ENCODE data around the gene OR1I1. TPM values are rescaled to one million over a fixed set of nuclear protein-coding genes. Genes with fewer than 3 reads are reported as not detected.

Gene OR1I1
- total RNA-seq, 1 experiment from 2014 or later = not detected

GRCh38 chr19:15115762-15116615, 34.0 kb downstream of the OR1I1 start:
- Histone ChIP-seq H3K9me2 (ENCODE audit: insufficient read depth) (no peaks in the 10 kb centered on the region), H3K27ac (ENCODE audit: low read depth, low read length) (no peak overlapping the region), H3K36me3 (ENCODE audit: control insufficient read depth in 1 of 2, insufficient read depth in 2 of 2, low read length in 2 of 2) (peaks cover 31 to 40% of the 10 kb centered on the region in 2 experiments), H3K27me3 (ENCODE audit: insufficient read depth, low read length) (no peaks in the 10 kb centered on the region), H4K20me1 (ENCODE audit: insufficient read depth) (no peaks in the 10 kb centered on the region), H2AFZ (ENCODE audit: low read depth, low read length, poor library complexity, severe bottlenecking) (no peak overlapping the region), H3K79me2 (ENCODE audit: insufficient read depth, low read length) (no peaks in the 10 kb centered on the region), H3K9ac (ENCODE audit: low read length) (no peak overlapping the region), H3K4me1 (ENCODE audit: control insufficient read depth in 1 of 2, insufficient read depth in 2 of 2, low read length in 2 of 2) (no peaks in the 10 kb centered on the region; a peak in 1 of 4 replicates), H3K4me2 (ENCODE audit: low read length) (no peak overlapping the region), H3K9me3 (ENCODE audit: control insufficient read depth in 1 of 2, insufficient read depth in 1 of 2, low read depth in 1 of 2, low read length in 2 of 2) (peaks cover 3 to 6% of the 10 kb centered on the region in 2 experiments; a peak in 1 of 4 replicates), H3K4me3 (replicated peaks in 1 of 2; ENCODE audit: low read depth in 1 of 2, low read length in 2 of 2) (no peak overlapping the region)
- no TSS peak for BruUV-seq (replicated peaks)
- CTCF ChIA-PET = no interaction called here
- TF ChIP-seq JUND (IDR thresholded peaks at IDR 0.05) (no peak), CBX3 (IDR thresholded peaks at IDR 0.05; ENCODE audit: low read depth) (no peak), RAD21 (IDR thresholded peaks at IDR 0.05; ENCODE audit: low read depth) (no peak), ELF1 (IDR thresholded peaks at IDR 0.05; ENCODE audit: borderline replicate concordance, low read depth) (no peak), SRF (IDR thresholded peaks at IDR 0.05; ENCODE audit: low read depth) (no peak), CEBPB (IDR thresholded peaks at IDR 0.05; ENCODE audit: low read depth) (no peak), TCF7L2 (IDR thresholded peaks at IDR 0.05; ENCODE audit: borderline replicate concordance, extremely low read depth, insufficient read depth, insufficient read length) (no peak), POLR2AphosphoS5 (IDR thresholded peaks at IDR 0.05; ENCODE audit: low read depth, low read length) (no peak), ZBTB33 (IDR thresholded peaks at IDR 0.05; ENCODE audit: extremely low read depth, insufficient replicate concordance, low read length) (no peak), ZFX (IDR thresholded peaks at IDR 0.05) (no peak), SIN3A (IDR thresholded peaks at IDR 0.05; ENCODE audit: low read depth) (no peak), POLR2A (IDR thresholded peaks at IDR 0.05; ENCODE audit: borderline replicate concordance, extremely low read depth, insufficient read depth, insufficient read length) (no peak), ATF3 (IDR thresholded peaks at IDR 0.05) (no peak), FOSL1 (IDR thresholded peaks at IDR 0.05; ENCODE audit: low read depth) (no peak), MAX (IDR thresholded peaks at IDR 0.05) (no peak), ZNF274 (IDR thresholded peaks at IDR 0.05; ENCODE audit: low read depth, low read length) (no peak), SP1 (IDR thresholded peaks at IDR 0.05; ENCODE audit: low read depth) (no peak), EZH2 (IDR thresholded peaks at IDR 0.05) (no peak), REST (IDR thresholded peaks at IDR 0.05; ENCODE audit: low read depth) (no peak)
- intact Hi-C loops (cut with micrococcal nuclease) = no loop called here
- RAD21 ChIA-PET (ENCODE audit: low non-redundant PET in 1 of 2, low total read pairs in 2 of 2, uncharacterized antibody in 2 of 2, unreplicated experiment in 2 of 2) = no interaction called here
- POLR2A ChIA-PET = no interaction called here
- no peak for ATAC-seq
- DNase-seq (ENCODE audit: low read depth, low spot score) = no peak

Measured in HCT116 (cell line).